AG04450 (cell line): ENCODE data around the gene ULK2. TPM values are rescaled to one million over a fixed set of nuclear protein-coding genes. Genes with fewer than 3 reads are reported as not detected.

Experiments
- CTCF ChIA-PET: fragments of 300-600, 350-600 bp; formaldehyde crosslinking; extraction: SDS; loops from one replicate; lab custom pipeline; 2022; ENCODE audit warnings: antibody characterized with exemption, inconsistent platforms; lab: Charles Lee
- POLR2A ChIA-PET: fragments of 350-600 bp; formaldehyde crosslinking; extraction: SDS; loops from one replicate; lab custom pipeline; 2021; ENCODE audit warnings: antibody characterized with exemption, inconsistent platforms; lab: Yijun Ruan, JAX
- DNase-seq: peaks from one replicate; pipeline ENCODE4 v3.0.0-alpha.2; 2011; ENCODE audit warnings: low read depth, low spot score
- H3K27ac ChIP-seq: one replicate; pipeline ENCODE4 v1.5.1; 2012; ENCODE audit warnings: low read depth, low read length, control low read depth
- H3K27me3 ChIP-seq: one replicate; pipeline ENCODE4 v1.6.0; 2012; ENCODE audit warnings: low read length; ENCODE audit not compliant: control insufficient read depth, insufficient read depth
- H3K4me3 ChIP-seq: 2 replicates; pipeline ENCODE4 v1.5.1; 2011; ENCODE audit warnings: mild to moderate bottlenecking, low read depth, low read length, control low read depth
- H3K9me3 ChIP-seq: 2 replicates; pipeline ENCODE4 v1.5.1; 2012; ENCODE audit warnings: low read length; ENCODE audit not compliant: control insufficient read depth, insufficient read depth
- CTCF ChIP-seq: IDR thresholded peaks from 2 replicates; pipeline ENCODE4 v1.5.1; 2011; ENCODE audit warnings: low read depth, low read length, control low read depth, inconsistent platforms
- polyA plus RNA-seq: library from polyadenylated mRNA; depleted of rRNA; stranded (reverse); fragments of >200 nt; gene quantifications from 2 replicates; pipeline ENCODE4 v1.2.3, GENCODE V29; 2011

Gene ULK2
- polyA plus RNA-seq, 1 experiment = 33.9 TPM

GRCh38 chr17:19812407-19812806 is 55.3 kb downstream of the ULK2 start:
- CTCF ChIA-PET = interaction anchor here (0.5 to 1.2 kb wide), 2 partner anchors 10 to 21 kb away, joined by 3 to 4 read pairs; no protein-coding TSS in a partner anchor
- Histone ChIP-seq H3K4me3 (no peak overlapping the region), H3K9me3 (no peaks in the 10 kb centered on the region), H3K27me3 (no peaks in the 10 kb centered on the region), H3K27ac (no peak overlapping the region)
- DNase-seq = no peak
- POLR2A ChIA-PET = no interaction called here
- TF ChIP-seq CTCF = peak; percentile 46

DNA sequence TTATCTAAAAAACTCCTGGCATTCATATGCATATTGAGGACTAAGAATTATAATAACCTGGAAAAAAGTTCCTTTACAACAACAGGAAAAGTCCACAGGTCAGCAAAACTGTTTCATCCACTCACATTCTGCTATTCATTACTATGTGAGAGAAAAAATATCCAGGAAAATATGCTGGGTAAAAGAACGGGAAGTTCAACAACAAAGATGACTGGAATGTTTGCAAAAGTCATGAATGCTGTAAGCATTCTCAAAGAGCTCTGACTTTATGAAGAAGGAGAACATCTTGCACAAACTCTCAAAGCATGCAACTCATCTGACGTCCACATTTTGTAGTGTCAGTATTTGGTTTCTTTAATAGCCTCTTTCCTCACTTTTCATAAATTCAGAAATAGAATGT is 62.7 kb downstream of the ULK2 start:
- H3K27me3 ChIP-seq = no peaks in the 10 kb centered on the region
- CTCF ChIA-PET = interaction anchor here (1.0 to 1.3 kb wide), 2 partner anchors 25 to 43 kb away, joined by 3 to 4 read pairs; no protein-coding TSS in a partner anchor
- no peak for TF ChIP-seq CTCF
- H3K4me3 ChIP-seq = no peak overlapping the region
- peak; percentile 15 for DNase-seq
- no peaks in the 10 kb centered on the region for H3K9me3 ChIP-seq
- POLR2A ChIA-PET = interaction anchor here (0.5 kb wide), 1 partner anchor 94 kb away, joined by 4 read pairs; no protein-coding TSS in a partner anchor
- no peak overlapping the region for H3K27ac ChIP-seq

- Histone ChIP-seq H3K27me3 (no peaks in the 10 kb centered on the region), H3K27ac (no peak overlapping the region), H3K4me3 (no peak overlapping the region), H3K9me3 (peaks cover 6% of the 10 kb centered on the region; the same call in 1 of the 2 replicates)
- no peak for DNase-seq
- ChIA-PET POLR2A (no interaction called here), CTCF (interaction anchor here (1.0 kb wide), 1 partner anchor 34 kb away, joined by 3 read pairs; no protein-coding TSS in a partner anchor)
- no peak for TF ChIP-seq CTCF
Measured at GRCh38 chr17:19800571-19800970, 67.2 kb downstream of the ULK2 start.

DNA sequence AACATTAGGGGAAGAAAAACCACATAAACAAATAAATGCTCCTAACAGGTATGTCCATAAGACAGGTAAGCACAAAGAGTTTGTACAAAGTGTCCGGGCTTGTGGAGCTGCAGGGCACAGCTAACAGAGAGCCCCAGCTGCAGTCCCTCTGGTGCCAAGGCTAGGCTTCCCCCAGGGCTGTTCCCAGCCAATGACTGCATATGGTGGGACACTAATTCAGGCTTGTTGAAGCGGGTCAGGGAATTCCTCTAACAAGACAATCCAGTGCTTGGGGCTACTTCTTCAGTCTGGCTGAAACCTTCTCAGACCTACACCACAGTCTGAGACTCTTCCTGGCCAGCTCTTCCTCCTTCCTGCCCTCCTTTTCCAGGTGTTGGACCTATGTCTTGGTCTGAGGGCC is 67.9 kb downstream of the ULK2 start:
- H3K27ac ChIP-seq = no peak overlapping the region
- DNase-seq = no peak
- no peak for TF ChIP-seq CTCF
- POLR2A ChIA-PET = interaction anchor here (0.6 kb wide), 1 partner anchor 29 kb away, joined by 3 read pairs; no protein-coding TSS in a partner anchor
- CTCF ChIA-PET = no interaction called here
- H3K4me3 ChIP-seq = no peak overlapping the region
- peaks cover 6% of the 10 kb centered on the region; the same call in 1 of the 2 replicates for H3K9me3 ChIP-seq
- no peaks in the 10 kb centered on the region for H3K27me3 ChIP-seq

DNA sequence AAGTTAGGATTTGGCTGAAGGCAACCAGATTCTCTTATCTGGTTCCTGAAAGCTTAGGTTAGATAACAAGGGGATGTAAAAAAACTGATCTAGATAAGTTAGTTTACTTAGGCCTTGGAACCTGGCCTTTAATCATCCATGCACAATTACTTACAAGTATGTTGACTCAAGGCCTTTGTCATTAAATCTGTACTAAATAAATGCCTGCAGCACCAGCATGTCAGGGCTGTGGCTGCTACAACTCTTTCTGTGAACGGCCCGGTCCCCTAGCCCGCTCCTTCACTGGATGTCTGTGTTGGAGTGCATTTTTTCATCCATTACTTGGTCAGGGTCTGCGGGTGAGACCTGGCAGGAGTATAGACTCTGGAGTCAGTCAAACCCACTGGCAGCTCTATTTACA is 71.3 kb downstream of the ULK2 start:
- peaks cover 6% of the 10 kb centered on the region; the same call in 1 of the 2 replicates for H3K9me3 ChIP-seq
- TF ChIP-seq CTCF = no peak
- H3K27ac ChIP-seq = no peak overlapping the region
- no peak overlapping the region for H3K4me3 ChIP-seq
- ChIA-PET CTCF (interaction anchor here (0.5 to 1.0 kb wide), 2 partner anchors 30 to 433 kb away, joined by 3 read pairs; no protein-coding TSS in a partner anchor), POLR2A (no interaction called here)
- DNase-seq = no peak
- no peaks in the 10 kb centered on the region for H3K27me3 ChIP-seq
